Measurements from ENCODE around the gene SPTBN1.
"Not testable (repeated sequence)": the region's sequence is repeated elsewhere in the genome, so short reads cannot be mapped to it uniquely, and the experiment has no call there.

The SPTBN1 gene

DNA sequence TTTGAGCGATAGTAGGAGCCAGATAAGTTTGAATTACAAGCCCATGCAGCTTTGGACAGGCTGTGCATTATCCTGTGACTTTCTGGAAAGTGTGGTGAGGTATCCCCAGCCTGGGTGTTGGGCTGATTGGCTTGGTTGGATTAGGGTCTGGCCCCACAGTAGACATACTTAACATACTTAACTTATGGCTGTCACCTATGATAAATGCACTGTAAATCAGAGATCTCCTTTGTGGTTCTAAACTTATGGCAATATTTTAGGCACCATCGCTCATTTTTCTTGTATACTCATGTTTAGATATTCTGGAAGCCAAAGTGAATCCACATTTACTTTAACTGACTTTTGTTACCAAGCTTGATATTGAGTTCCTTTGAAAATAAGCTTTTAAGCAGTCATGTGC, 54.8 kb downstream of the SPTBN1 start:
- no peak for DNase-seq (ENCODE audit: low read depth)
- no peak overlapping the region for H3K4me3 ChIP-seq (ENCODE audit: control insufficient read depth, low read depth, low read length)
- TF ChIP-seq, protein P1, sequence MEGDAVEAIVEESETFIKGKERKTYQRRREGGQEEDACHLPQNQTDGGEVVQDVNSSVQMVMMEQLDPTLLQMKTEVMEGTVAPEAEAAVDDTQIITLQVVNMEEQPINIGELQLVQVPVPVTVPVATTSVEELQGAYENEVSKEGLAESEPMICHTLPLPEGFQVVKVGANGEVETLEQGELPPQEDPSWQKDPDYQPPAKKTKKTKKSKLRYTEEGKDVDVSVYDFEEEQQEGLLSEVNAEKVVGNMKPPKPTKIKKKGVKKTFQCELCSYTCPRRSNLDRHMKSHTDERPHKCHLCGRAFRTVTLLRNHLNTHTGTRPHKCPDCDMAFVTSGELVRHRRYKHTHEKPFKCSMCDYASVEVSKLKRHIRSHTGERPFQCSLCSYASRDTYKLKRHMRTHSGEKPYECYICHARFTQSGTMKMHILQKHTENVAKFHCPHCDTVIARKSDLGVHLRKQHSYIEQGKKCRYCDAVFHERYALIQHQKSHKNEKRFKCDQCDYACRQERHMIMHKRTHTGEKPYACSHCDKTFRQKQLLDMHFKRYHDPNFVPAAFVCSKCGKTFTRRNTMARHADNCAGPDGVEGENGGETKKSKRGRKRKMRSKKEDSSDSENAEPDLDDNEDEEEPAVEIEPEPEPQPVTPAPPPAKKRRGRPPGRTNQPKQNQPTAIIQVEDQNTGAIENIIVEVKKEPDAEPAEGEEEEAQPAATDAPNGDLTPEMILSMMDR (conservative IDR thresholded peaks at IDR 0.05; ENCODE audit: control insufficient read depth, insufficient read depth, low read depth, low read length) = no peak

DNA sequence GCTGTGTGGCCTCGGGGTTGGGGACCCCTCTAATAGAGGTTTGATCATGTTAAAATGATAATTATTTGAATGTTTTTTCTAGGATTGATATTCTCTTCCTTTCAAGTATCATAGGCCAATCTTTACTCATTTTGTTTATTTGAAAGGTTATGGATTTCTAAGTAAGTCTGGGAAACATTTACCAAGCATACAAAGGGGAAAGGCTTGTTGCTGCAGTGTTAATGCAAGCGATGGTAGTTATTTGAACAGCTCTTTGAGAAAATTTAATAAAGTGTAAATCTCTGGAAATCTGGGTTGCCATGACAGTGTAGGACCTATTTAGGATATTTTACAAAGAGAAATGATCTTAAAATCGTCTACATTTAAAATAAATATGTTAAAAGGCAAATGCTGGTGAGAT, 56.1 kb downstream of the SPTBN1 start:
- no peak overlapping the region for H3K4me3 ChIP-seq (ENCODE audit: control insufficient read depth, low read depth, low read length)
- DNase-seq (ENCODE audit: low read depth) = no peak
- TF ChIP-seq, protein P1 (conservative IDR thresholded peaks at IDR 0.05; ENCODE audit: control insufficient read depth, insufficient read depth, low read depth, low read length) = no peak

DNA sequence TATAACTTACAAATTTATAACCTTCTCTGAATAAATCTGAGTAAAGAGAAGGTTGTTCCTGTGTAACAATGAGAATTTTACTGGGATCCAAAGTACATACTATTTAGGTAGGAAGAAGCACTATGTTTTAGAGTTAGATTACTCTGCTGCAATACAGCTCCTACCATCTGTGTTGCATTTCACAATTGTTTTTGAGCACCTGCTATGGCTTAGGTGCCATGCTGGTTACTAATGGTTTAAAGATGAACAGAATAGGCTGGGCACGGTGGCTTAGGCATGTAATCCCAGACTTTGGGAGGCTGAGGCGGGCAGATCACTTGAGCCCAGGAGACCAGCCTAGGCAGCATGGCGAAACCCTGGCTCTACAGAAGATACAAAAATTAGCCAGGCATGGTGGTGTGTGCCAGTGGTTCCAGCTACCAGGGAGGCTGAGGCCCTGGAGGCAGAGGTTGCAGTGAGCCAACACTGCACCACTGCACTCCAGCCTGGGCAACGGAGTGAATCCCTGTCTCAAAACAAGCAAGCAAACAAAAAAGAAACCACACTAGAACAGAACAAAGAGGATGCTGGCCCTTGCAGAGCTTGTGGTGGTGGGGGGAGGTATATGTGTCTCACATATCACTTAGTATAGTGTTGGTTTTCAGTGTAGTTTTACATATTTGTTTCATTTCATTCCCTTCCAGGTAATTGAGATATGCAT, 56.7 kb downstream of the SPTBN1 start:
- no peak for DNase-seq (ENCODE audit: low read depth)
- TF ChIP-seq, protein P1 (conservative IDR thresholded peaks at IDR 0.05; ENCODE audit: control insufficient read depth, insufficient read depth, low read depth, low read length) = no peak
- no peak overlapping the region for H3K4me3 ChIP-seq (ENCODE audit: control insufficient read depth, low read depth, low read length)

DNA sequence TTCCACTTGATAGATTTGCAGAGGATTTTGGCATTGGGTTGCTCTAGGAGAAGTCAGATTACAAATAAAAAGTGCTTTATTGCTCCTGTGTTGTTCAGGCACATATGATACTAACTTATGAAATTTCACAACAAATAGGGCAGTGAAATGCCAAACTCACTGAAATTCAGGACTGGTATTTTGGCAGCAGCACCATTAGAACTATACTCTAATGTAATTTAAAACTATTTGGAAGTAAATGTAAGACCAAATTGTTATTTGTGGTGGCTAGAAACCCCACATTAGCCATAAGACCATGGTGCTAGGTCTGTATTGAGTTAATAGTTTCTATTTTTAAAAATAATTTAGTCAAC, 57.2 kb downstream of the SPTBN1 start:
- no peak for DNase-seq (ENCODE audit: low read depth)
- TF ChIP-seq, protein P1 (conservative IDR thresholded peaks at IDR 0.05; ENCODE audit: control insufficient read depth, insufficient read depth, low read depth, low read length) = no peak
- H3K4me3 ChIP-seq (ENCODE audit: control insufficient read depth, low read depth, low read length) = no peak overlapping the region

DNA sequence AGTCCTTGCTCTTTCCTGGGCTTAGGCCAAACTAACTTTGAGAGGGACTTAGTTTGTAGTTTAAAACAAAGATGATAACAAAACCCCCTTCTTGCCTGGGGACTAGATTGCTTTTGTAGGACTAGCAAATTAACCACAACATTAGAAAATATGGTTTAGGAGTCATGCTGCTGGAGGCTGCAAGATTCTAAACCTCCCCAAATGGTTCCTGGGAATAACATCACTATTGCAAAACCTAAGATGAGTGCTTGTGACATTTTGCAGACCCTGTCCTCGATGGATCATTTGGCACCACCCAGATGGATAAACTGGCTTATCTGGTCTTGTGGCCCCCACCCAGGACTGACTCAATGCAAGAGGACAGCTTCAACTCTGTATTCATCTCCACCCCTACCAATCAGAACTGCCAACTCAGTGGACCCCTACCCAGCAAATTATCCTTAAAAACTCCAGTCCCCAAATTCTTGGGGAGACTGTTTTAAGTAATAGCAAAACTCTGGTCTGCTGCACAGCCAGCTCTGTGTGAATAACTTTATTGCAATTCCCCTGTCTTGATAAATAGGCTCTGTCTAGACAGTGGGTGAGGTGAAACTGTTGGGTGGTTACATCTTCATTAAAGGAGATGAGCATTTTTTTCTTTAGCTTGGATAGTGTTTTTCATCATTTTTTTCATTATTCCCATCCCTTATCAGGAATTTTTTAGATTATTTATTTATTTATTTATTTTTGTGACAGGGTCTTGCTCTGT, 58.9 kb downstream of the SPTBN1 start:
- TF ChIP-seq, protein P1 (conservative IDR thresholded peaks at IDR 0.05; ENCODE audit: control insufficient read depth, insufficient read depth, low read depth, low read length) = no peak
- H3K4me3 ChIP-seq (ENCODE audit: control insufficient read depth, low read depth, low read length) = no peak overlapping the region
- no peak for DNase-seq (ENCODE audit: low read depth)

DNA sequence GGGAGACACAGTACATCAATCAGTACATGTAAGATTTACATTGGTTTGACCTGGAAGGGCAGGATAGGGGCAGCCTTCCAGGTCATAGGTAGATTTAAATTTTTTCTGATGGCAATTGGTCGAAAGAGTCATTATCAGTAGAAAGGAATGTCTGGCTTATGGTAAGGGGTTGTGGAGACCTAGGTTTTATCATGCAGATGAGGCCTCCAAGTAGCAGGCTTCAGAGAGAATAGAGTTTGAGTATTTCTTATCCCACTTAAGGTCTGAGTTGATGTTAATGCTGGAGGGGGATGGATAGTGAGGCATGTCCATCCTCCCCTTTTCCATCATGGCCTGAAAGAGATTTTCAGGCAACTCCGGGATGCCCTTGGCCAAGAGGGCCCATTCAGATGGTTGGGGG, 60.7 kb downstream of the SPTBN1 start:
- no peak overlapping the region for H3K4me3 ChIP-seq (ENCODE audit: control insufficient read depth, low read depth, low read length)
- no peak for DNase-seq (ENCODE audit: low read depth)
- TF ChIP-seq, protein P1 (conservative IDR thresholded peaks at IDR 0.05; ENCODE audit: control insufficient read depth, insufficient read depth, low read depth, low read length) = no peak

DNA sequence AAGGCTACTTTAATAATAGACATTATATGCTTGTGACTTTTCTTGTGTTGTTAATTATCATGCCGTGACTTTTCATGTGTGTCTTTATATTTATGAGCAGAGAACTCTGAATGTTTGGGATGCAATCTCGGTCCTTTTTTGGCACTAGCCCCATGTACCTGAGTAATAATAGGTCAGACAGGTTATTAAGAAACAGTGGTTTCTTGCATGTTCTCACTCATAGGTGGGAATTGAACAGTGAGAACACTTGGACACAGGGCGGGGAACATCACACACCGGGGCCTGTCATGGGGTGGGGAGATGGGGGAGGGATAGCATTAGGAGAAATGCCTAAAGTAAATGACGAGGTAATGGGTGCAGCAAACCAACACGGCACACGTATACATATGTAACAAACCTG, 61.9 kb downstream of the SPTBN1 start:
- not testable (repeated sequence) for H3K4me3 ChIP-seq (ENCODE audit: control insufficient read depth, low read depth, low read length); DNase-seq (ENCODE audit: low read depth)
